ENCODE results near the gene TXNRD2. TPM values are rescaled to one million over a fixed set of nuclear protein-coding genes. Genes with fewer than 3 reads are reported as not detected.

The TXNRD2 gene
- total RNA-seq, 1 experiment from 2014 or later: 19.7 TPM

DNA sequence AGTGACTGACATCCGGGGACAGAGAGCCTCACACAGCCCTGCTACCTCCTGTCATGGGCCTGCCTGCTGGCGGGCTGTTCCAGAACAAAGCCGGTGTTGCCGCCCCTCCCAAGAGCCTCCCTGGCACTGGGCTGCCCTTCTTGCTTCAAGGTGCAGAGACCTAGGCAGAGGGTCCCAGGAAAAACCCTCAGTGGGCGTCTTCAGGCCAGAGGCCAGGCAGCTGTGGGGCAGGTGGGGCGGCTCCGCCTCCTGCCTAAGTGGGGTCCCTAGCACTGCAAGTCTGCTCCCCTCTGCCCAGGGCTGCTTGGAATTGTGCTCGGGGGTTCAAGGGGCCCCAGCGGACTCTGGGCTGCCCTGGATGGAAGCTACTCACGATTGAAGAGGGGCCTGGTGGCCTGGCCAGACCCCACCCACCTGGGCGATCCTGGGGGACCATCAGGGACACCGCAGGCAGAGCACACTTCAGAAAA lies 66.5 kb downstream of the TXNRD2 start:
- no peak for TF ChIP-seq ZFX (IDR thresholded peaks at IDR 0.05)
- no peak for TF ChIP-seq SRF (IDR thresholded peaks at IDR 0.05; ENCODE audit: low read depth)
- TF ChIP-seq, protein P1, sequence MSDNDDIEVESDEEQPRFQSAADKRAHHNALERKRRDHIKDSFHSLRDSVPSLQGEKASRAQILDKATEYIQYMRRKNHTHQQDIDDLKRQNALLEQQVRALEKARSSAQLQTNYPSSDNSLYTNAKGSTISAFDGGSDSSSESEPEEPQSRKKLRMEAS (IDR thresholded peaks at IDR 0.05): no peak
- no peak for TF ChIP-seq POLR2AphosphoS5 (IDR thresholded peaks at IDR 0.05; ENCODE audit: low read depth, low read length)
- TF ChIP-seq, protein P2, sequence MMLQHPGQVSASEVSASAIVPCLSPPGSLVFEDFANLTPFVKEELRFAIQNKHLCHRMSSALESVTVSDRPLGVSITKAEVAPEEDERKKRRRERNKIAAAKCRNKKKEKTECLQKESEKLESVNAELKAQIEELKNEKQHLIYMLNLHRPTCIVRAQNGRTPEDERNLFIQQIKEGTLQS (IDR thresholded peaks at IDR 0.05): no peak
- no peak for TF ChIP-seq ELF1 (IDR thresholded peaks at IDR 0.05; ENCODE audit: borderline replicate concordance, low read depth)
- TF ChIP-seq, protein P3, sequence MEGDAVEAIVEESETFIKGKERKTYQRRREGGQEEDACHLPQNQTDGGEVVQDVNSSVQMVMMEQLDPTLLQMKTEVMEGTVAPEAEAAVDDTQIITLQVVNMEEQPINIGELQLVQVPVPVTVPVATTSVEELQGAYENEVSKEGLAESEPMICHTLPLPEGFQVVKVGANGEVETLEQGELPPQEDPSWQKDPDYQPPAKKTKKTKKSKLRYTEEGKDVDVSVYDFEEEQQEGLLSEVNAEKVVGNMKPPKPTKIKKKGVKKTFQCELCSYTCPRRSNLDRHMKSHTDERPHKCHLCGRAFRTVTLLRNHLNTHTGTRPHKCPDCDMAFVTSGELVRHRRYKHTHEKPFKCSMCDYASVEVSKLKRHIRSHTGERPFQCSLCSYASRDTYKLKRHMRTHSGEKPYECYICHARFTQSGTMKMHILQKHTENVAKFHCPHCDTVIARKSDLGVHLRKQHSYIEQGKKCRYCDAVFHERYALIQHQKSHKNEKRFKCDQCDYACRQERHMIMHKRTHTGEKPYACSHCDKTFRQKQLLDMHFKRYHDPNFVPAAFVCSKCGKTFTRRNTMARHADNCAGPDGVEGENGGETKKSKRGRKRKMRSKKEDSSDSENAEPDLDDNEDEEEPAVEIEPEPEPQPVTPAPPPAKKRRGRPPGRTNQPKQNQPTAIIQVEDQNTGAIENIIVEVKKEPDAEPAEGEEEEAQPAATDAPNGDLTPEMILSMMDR (IDR thresholded peaks at IDR 0.05 in 2 of 3, conservative IDR thresholded peaks at IDR 0.05 in 1 of 3; ENCODE audit: borderline replicate concordance in 1 of 3, insufficient read depth in 1 of 3, low read depth in 2 of 3, low read length in 2 of 3): no peak
- TF ChIP-seq RAD21 (IDR thresholded peaks at IDR 0.05; ENCODE audit: low read depth): no peak
- Histone ChIP-seq H3K4me1 (ENCODE audit: control insufficient read depth in 1 of 2, insufficient read depth in 2 of 2, low read length in 2 of 2) (peaks cover 0 to 6% of the 10 kb centered on the region in 2 experiments; a peak in 3 of 4 replicates), H3K4me2 (ENCODE audit: low read length) (no peak overlapping the region), H3K4me3 (replicated peaks in 1 of 2; ENCODE audit: low read depth in 1 of 2, low read length in 2 of 2) (no peak overlapping the region), H3K9ac (ENCODE audit: low read length) (no peak overlapping the region), H3K36me3 (ENCODE audit: control insufficient read depth in 1 of 2, insufficient read depth in 2 of 2, low read length in 2 of 2) (no peaks in the 10 kb centered on the region), H3K27ac (ENCODE audit: low read depth, low read length) (no peak overlapping the region), H3K9me3 (ENCODE audit: control insufficient read depth in 1 of 2, insufficient read depth in 1 of 2, low read depth in 1 of 2, low read length in 2 of 2) (no peaks in the 10 kb centered on the region), H2AFZ (ENCODE audit: low read depth, low read length, poor library complexity, severe bottlenecking) (no peak overlapping the region), H3K27me3 (ENCODE audit: insufficient read depth, low read length) (no peaks in the 10 kb centered on the region), H3K9me2 (ENCODE audit: insufficient read depth) (no peaks in the 10 kb centered on the region), H4K20me1 (ENCODE audit: insufficient read depth) (no peaks in the 10 kb centered on the region), H3K79me2 (ENCODE audit: insufficient read depth, low read length) (no peaks in the 10 kb centered on the region)
- BruUV-seq (replicated peaks): no TSS peak
- RAD21 ChIA-PET (ENCODE audit: low non-redundant PET in 1 of 2, low total read pairs in 2 of 2, uncharacterized antibody in 2 of 2, unreplicated experiment in 2 of 2): no interaction called here
- ATAC-seq (no peak), DNase-seq (ENCODE audit: low read depth, low spot score) (no peak)
- intact Hi-C loops (cut with micrococcal nuclease): no loop called here
- POLR2A ChIA-PET: no interaction called here
- CTCF ChIA-PET: no interaction called here

Data from HCT116 (cell line).